HG02623 (cell line): ENCODE results near the gene MYO3B.

Source experiments
- ATAC-seq: cut with Tn5 transposase; IDR thresholded peaks from one replicate; pipeline ENCODE4 v1.9.1; 2021; ENCODE audit warnings: moderate library complexity; ENCODE audit not compliant: unreplicated experiment

MYO3B gene

DNA sequence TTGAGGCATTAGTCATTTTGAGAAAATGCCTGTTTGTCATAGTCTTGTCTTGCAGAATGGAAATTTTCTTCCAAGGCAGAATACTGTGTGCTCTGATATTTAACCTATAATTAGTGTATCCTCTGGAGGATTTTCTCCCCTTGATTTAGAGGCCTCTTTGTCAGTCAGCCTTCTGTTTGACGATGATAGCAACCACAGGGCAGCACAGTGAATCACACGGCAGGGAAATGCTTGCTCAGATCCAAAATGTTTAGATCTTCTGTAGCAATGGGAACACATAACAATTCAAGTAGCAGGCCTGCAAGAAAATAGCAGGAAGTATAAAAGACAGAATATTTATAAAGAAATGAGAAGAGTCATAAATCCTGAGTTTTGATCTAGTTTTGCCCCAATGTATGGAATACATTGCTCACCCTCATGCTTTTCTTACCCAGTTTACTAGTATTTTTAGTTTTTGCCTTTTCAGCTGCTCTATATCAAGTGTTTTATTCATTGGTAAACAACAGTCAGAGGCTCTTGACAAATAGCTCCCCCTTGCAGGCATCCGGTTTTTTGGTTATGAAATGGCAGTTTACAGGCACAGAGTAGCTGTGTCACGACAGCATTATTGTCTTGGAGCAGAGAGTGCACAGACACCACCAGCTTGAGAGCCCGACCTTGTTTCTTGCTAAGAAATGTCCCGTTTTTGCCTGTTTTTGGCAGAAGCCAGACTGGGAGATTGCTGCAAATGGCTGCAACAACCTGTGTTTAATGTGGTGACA, 185.1 kb downstream of the MYO3B start:
- ATAC-seq = no peak

DNA sequence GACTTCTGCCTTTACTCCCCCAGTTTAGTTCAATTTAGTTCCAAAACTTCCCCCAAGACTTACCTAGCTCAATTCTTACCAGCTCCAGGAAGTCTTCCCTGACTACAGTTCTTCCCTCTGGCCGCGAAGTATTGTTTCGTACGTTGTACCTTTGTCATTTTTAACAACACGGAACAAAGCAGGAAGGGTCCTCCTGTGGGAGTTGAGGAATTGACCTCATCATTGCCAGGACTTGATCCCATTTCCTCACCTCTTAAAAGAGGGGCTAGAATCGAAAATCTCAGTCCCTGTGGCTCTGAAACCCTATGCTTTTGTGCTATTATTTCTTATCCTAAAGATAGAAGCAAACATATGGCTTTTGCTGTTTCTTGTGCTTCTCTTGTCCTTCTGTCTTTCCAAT, 187.1 kb downstream of the MYO3B start:
- no peak for ATAC-seq

DNA sequence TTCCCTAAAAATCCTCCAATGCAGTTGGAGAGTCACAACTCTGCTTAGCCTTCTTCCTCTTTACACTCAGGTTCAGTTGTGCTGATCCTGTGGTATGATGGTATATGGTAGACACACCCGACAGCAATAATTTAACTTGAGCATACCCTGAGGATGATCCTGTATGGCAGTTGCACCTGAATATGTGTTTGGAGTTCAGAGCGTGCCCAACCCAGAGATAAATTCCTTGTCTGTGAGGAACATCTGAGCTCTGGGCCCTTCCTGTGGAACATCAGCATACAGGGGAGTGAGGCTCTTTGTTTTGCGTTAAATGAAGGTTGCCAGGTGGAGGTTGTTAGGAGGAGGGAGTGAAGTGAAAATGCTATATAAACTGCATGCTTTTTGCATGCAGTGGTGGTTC, 187.7 kb downstream of the MYO3B start:
- no peak for ATAC-seq

DNA sequence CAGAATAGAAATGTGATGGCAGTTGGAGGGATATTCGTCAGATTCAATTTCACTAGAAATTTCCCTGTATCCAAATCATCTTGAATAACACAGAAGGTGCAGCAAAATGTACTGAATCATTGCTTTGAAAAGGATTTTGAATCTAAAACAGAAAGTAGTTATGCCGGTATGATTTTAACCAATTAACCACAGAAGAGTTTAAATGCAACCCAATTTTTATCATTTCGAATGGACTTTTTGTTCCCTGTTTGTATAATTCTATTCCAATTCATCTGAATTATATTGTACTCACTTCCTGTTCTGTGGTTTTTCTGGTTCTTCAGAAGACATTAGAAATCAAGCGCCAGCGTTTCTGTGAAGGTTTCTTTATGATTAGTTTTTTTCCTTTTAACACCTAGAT, 190.4 kb downstream of the MYO3B start:
- no peak for ATAC-seq

DNA sequence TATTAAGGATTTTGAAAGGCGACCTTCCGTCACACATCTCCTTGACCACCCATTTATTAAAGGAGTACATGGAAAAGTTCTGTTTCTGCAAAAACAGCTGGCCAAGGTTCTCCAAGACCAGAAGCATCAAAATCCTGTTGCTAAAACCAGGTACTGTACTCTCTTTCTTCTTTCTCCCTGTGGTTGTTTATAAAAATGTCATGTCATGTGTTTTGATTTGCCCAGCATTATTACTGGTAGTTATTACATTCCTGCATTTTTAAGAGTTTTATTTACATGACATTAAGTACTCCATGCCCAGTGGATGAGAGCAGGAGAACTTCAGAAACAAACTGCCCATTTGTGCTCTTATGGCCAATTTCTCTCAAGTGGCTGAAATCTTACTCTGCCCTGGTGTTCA, 191.3 kb downstream of the MYO3B start:
- no peak for ATAC-seq

DNA sequence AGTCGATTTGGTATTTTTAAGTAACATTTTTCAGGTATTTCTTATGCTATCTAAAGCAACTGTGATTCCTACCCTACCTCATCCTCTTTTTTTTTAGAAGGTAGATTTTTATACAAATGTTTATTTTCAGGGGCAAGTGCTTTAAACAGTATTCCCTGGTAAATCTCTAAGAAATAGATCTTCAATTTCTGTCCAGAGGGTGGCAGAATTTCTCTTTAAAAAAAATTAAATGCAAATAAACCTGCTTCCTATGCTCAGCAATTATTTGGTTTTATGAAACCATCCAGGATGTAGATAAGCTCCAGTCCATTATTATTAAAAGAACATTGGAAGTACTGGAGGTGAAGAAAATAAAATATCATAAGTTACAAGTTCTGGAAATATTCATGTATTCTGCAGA, 191.9 kb downstream of the MYO3B start:
- no peak for ATAC-seq

DNA sequence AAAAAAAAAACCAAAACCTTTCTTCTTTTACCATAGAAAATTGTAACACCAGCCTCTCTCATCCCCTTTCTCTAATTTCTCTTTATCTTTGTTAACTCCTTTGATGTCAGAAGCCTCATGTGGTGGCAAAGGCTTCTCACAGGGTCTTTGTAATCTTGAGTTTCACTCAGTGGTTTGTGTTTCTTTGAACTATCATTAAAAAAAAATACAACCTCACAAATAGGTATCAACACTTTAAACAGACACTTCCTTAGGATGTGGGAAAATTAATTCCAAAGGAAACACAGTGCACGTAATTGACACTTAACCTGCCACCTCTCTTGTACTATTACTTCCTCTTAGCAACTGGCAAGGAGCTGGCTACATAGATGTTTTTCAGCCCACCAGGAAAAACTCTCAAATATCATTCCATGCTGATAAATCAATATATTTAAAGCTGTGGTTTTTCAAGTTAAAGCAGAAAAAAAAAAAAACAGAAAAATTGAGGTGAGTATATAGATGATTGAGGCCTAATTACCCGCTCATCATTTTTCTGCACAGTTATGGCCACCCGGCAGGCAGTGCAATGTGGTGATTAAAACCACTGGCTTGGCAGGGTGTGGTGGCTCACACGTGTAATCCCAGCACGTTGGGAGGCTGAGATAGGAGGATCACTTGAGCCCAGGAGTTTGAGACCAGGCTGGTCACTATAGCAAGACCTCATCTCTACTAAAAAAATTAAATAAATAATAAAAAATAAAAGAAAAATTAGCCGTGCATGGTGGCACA, 193.5 kb downstream of the MYO3B start:
- ATAC-seq = no peak

DNA sequence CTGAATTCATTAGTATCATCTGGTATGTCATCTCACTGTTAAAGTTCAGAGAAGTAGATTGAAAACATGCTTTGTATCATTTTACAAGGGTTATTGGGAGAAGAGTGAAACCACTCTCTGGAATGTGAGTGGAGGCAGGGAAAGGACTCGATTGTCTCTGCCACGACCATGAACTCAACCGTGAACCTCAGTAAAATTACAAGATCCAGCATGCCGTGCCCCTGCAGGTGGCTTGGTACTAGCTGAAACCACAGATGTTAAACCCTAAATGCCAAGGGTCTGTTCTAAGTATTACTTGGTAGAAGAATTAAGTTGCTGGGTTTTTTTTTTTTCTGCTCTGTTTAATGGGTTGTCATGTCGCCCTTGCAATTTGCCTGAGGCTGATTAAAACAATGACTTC, 197.2 kb downstream of the MYO3B start:
- no peak for ATAC-seq

DNA sequence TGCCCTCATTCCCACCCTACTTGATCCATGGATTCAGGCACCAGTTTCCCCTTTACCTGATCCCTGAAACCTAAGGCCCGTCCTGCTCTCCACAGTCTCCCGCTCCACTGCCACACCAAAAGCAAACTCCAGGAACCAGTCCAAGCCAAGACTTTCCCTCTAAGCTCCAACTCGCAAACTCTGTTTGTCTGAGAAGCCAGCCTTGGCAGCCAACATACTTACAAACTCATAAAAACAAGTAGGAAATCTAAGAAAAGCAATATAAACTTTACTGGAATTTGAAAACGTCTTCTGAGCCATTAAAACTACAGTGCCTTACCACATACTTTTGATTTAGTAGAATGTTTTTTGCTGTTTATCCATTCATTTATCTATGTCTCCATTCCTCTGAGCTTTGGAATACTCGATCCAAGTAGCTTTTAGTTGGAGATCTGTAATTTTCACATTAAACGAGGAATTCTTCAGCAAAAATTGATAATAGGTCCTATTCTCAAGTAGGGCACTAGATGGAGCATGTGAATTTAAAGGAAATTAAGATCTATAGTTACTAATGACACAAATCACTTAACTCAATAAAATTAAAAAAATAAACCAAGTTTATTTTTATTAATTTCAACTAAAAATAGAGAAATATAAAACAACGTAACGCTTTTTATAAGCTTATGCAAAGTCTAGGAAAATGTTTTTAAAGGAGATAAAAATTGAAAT, 199.7 kb downstream of the MYO3B start:
- no peak for ATAC-seq

DNA sequence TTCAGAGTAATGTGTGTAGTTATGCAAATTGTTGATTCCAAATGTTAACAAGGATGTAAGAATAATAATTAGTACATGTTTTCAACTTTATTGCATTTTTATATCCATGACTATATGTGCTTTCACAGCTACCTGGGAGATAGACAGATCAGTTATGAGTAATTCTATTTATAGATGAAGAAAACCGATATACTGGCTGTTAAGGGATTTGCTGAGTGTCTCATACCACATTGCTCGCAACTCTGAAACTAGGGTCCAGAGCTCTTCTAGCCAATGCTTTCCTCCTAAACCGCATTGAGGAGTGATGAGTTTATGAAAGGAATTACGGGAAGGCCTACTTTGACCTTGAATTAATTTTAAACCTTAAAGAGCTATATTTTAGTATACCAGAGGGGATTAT, 202.3 kb downstream of the MYO3B start:
- no peak for ATAC-seq

DNA sequence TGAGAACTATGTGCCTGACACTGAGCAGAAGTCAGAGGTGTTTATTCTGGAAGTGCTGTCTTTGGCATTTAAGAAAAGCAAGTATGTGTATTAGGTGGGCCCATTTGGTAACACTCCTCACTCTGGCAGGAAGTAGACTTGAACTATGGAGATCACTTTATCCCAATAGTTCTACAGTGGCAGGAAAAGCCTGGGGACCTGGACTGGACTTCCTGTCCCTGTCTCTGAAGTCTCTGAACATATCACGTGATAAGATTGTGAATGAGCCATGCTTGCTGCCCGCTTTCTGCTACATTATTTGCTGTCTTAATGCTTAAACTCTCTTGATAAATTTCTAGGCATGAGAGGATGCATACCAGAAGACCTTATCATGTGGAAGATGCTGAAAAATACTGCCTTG, 203.7 kb downstream of the MYO3B start:
- no peak for ATAC-seq

DNA sequence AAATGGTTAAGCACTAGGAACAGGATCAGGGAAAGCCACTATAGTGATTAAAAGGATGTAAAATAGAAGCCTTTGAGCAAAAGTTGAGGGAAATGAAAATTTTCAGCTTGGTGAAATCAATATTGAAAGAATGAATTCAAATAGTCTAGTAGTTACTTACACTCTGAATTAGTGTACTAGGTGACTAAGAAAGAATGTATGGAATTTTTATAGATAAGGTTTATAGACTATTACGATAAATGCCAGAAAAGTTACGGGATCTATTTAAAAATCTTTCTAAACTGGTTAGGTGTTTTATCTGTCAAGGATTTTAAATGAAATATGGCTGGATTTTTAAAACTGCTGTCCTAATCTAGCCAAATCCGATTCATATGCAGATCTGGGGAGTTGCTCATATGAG, 208.6 kb downstream of the MYO3B start:
- ATAC-seq = no peak

DNA sequence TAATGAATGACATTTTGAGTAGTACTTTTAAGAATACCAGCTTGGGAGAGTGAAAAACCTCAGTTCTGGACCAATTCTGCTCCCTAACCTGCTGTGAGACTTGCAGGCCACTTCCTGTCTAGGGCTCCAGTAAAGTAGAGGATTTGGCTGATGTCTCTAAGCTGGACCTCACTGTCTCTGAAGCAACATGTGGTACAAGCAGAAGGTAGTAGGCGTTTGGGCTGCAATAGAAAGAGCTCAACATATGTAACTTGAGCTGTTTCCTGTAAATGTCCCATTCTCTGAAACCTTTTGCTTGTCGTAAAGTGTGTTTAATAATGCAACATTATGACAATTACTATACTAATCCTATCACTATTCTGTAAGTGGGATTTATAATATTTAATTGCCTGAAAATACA, 213.1 kb downstream of the MYO3B start:
- ATAC-seq = no peak

DNA sequence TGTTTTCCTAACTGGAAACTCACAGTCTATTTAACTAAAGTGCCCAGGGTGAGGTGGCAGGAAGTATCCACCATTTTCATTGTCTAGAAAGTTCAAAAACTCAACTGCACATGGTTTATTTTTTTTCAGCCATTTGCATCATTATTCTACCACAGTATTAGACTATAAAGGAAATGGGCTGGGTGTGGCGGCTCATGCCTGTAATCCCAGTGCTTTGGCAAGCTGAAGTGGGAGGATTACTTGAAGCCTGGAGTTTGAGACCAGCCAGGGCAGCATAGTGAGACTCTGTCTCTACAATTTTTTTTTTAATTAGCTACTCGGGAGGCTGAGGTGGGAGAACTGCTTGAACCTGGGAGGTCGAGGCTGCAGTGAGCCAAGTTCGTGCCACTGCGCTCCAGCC, 213.8 kb downstream of the MYO3B start:
- no peak for ATAC-seq

DNA sequence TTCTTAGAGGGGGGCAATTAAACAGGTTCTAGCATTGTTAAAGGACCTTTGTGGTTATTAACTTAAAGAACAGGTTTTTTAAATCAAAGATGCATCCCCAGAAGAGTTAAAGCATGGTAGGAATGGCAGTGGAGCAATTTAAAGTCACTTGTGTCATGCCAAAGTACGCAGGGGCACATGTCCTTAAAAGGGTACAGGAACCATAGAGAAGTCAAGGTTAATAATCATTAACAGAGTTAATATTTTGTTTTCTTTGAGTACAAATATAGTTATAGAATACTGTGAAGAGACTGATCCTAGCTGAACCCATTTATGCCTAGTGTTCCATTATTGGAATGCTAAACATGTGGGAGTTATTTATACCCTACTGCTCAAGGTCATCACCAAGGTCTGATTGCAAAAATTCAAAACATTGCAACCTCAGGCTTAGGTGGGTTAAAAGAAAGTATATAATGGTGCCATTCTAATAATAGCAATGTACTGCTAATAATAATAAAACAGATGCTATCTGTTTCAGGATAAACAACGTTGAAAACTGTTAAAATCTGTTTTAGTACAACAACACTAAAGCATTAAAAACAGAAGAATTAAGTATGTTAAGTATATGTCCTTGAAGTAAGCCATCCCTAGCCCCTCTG, 216.0 kb downstream of the MYO3B start:
- no peak for ATAC-seq

DNA sequence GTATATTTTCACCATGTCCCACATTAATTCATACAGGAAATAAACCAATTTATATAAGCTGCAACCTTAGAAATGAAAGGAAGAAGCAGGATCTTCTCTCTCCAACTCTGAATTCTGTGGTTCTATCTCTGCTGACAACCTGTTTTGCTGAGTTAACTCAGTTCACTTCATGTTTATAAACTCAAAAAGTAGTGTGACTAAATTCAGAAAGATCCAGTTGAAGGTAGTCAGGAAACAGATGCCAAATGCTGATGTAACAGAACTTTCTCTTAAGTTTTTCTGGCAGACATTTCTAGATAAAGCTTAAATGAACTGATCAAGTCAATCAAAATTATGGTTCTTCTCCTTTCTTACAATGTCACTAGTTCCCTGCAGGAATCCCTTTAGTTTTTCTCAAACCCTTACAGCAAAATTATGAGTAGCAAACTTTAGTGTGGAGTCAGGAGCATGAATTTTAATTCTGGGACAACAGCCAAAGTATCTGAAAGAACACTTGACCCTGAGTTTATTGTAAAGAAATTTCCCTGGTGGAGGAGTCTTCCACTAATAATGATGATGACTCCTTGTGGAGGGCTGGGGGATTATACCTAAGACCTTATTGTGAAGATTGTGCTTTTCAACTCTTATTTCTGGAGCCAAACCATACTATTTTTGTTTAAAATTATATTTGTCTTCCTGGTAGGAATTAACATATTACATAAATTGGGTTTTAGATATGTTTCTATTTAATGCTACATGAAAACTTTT, 216.9 kb downstream of the MYO3B start:
- no peak for ATAC-seq

DNA sequence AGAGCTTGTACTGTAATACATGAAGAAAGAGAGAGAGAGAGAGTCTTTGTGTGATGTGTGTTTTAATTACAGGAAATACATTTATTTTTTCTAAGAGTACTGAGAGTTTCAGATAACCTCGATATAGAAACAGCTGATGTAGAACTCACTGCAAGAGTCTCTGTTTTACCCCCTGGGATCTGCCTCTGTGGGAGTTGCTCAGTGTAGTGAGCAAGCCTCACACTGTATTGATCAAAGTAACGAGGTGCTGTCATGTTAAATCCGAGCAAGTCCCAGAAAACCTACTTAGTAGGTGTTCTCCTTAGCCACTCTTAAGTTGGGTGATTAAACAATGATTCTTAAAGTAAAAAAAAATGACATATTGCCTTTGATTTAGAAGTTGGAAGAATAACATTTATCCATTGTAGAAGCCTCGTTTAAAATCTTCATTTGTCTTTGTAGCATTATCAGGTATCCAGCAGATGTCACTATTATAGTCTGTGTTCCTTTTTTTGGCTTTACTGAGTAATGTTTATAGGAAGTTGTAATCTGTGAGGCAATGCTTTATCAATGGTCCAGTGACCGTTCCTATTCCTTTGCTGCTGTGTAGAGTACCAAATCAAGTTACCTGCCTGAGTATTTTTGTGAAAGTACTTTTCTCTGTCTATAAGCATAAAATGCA, 219.0 kb downstream of the MYO3B start:
- ATAC-seq = no peak

DNA sequence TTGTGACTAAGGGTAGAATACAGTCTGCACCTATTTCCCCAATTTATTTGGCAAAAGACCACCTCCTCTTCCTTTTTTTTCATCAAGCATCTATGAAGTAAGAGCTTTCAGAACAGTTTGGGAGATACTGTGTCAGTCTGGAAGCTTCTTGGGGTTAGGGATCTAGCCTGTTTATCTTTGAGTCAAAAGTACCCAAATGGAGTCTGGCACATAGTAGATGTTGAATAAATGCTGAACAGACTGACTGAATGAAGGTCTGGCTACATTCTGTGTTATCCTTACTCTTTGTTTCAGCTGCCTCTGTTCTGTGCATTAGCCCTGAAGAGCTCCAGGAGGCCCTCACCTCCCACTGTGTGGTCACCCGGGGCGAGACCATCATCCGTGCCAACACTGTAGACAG, 223.2 kb downstream of the MYO3B start:
- ATAC-seq = no peak

DNA sequence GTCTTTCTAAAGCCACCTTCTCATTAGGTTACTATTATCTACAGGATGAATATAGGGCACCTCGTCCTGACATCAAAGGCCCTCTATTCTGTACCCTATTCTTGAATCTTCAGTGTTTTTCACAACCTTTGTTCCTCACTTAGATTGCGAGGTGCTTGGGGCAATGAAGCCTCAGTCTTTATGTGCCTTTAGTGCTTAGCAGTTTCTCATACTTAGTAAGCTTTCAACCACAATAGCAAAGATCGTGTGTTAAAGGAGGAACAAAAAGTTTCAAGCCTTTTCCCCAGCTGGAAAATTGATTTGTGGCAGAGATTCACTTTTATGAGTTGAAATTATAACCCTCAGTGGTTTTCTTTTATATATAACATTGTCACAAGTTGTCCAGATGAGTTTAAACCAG, 226.9 kb downstream of the MYO3B start:
- ATAC-seq = no peak

DNA sequence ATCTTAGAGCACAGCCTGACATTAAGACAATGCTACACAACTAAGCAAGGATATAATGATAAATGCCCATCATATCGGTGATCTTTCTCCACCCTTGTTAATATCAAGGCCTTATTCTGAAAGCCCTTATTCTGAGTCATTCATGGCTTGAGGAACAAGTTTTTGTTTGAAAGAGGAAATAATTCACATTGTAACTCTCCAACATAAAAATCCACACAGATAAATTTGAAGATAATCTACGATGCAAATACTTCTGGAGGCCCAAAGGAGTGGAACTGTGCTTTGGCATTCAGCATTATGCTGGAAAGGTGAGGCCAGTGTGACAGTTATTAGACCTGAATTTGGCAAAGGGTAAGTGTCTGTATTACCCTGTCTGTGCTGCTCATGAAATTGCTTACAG, 227.4 kb downstream of the MYO3B start:
- ATAC-seq = no peak
